SK-N-SH (cell line): ENCODE measurements around the gene ZCCHC7. TPM values are rescaled to one million over a fixed set of nuclear protein-coding genes. Genes with fewer than 3 reads are reported as not detected.

ENCODE experiments used
- CTCF ChIA-PET: fragments of 300-600, 350-600 bp; formaldehyde crosslinking; extraction: SDS; loops from one replicate; lab custom pipeline; 2021; lab: Yijun Ruan, JAX
- POLR2A ChIA-PET: fragments of 350-600 bp; sonication (Branson Sonifier 250); formaldehyde crosslinking; extraction: SDS; loops from one replicate; lab custom pipeline; 2020; ENCODE audit warnings: antibody characterized with exemption, inconsistent platforms; lab: Yijun Ruan, JAX
- DNase-seq: peaks from one replicate; pipeline ENCODE4 v3.0.0; 2012
- H2AFZ ChIP-seq: fragments of 200-600 bp; sonication (generic); 2 replicates; pipeline ENCODE4 v1.8.1; 2016; ENCODE audit warnings: antibody characterized with exemption, mild to moderate bottlenecking, low read depth
- H3F3A ChIP-seq: fragments of 200-600 bp; sonication (generic); replicated peaks from 2 replicates; pipeline ENCODE3; 2016; ENCODE audit warnings: antibody characterized with exemption, mild to moderate bottlenecking; ENCODE audit not compliant: insufficient read depth
- H3K27ac ChIP-seq, 2 experiments: fragments of 200-500 bp in 1 of 2; fragments of 200-600 bp in 1 of 2; sonication (Bioruptor generic) in 1 of 2; sonication (generic), shearing (Covaris generic) in 1 of 2; 2 replicates each; pipeline versions ENCODE4 v1.5.1 to v1.6.1; 2014 to 2016; ENCODE audit warnings: low read depth in 2 of 2, inconsistent platforms in 1 of 2, low read length in 1 of 2, mild to moderate bottlenecking in 1 of 2, mixed read lengths in 1 of 2
- H3K27me3 ChIP-seq: fragments of 200-600 bp; sonication (generic), shearing (Covaris generic); 2 replicates; pipeline ENCODE4 v1.6.1; 2016; ENCODE audit warnings: mixed run types; ENCODE audit not compliant: insufficient read depth
- H3K36me3 ChIP-seq, 2 experiments: fragments of 200-500 bp in 1 of 2; fragments of 200-600 bp in 1 of 2; sonication (Bioruptor generic) in 1 of 2; sonication (generic) in 1 of 2; replicated peaks in 1 of 2; 2 replicates each; pipeline versions ENCODE3 to v1.5.1; 2014 to 2016; ENCODE audit warnings: low read length in 1 of 2, mild to moderate bottlenecking in 1 of 2; ENCODE audit not compliant: insufficient read depth in 2 of 2, control insufficient read depth in 1 of 2
- H3K4me1 ChIP-seq, 2 experiments: fragments of 200-500 bp in 1 of 2; fragments of 200-600 bp in 1 of 2; sonication (Bioruptor generic) in 1 of 2; sonication (generic), shearing (Covaris generic) in 1 of 2; 2 replicates each; pipeline versions ENCODE4 v1.5.1 to v1.6.1; 2014 to 2016; ENCODE audit warnings: low read depth in 1 of 2, low read length in 1 of 2, mixed run types in 1 of 2; ENCODE audit not compliant: insufficient read depth in 2 of 2, control insufficient read depth in 1 of 2
- H3K4me2 ChIP-seq: fragments of 200-600 bp; sonication (generic), shearing (Covaris generic); 2 replicates; pipeline ENCODE4 v1.6.1; 2017; ENCODE audit warnings: mixed run types
- H3K4me3 ChIP-seq, 2 experiments: fragments of 200-500 bp in 1 of 2; fragments of 200-600 bp in 1 of 2; sonication (Bioruptor generic) in 1 of 2; sonication (generic), shearing (Covaris generic) in 1 of 2; 2 replicates each; pipeline versions ENCODE4 v1.5.1 to v1.8.1; 2014 to 2016; ENCODE audit warnings: low read depth in 2 of 2, inconsistent platforms in 1 of 2, low read length in 1 of 2, mild to moderate bottlenecking in 1 of 2, mixed read lengths in 1 of 2, moderate library complexity in 1 of 2
- H3K79me2 ChIP-seq: fragments of 200-600 bp; sonication (generic); 2 replicates; pipeline ENCODE4 v1.8.1; 2017; ENCODE audit warnings: mild to moderate bottlenecking; ENCODE audit not compliant: insufficient read depth
- H3K9ac ChIP-seq: fragments of 200-600 bp; sonication (generic); 2 replicates; pipeline ENCODE4 v1.6.1; 2017; ENCODE audit warnings: mixed run types
- H3K9me2 ChIP-seq: fragments of 200-600 bp; sonication (generic); 2 replicates; pipeline ENCODE4 v1.6.1; 2017; ENCODE audit warnings: mixed run types
- H3K9me3 ChIP-seq: fragments of 200-600 bp; sonication (generic); 2 replicates; pipeline ENCODE4 v1.6.1; 2017; ENCODE audit warnings: mixed run types, mild to moderate bottlenecking, moderate library complexity
- H4K20me1 ChIP-seq: fragments of 200-600 bp; sonication (generic); 2 replicates; pipeline ENCODE4 v1.6.1; 2017; ENCODE audit warnings: mild to moderate bottlenecking, mixed run types; ENCODE audit not compliant: insufficient read depth
- ELF1 ChIP-seq: IDR thresholded peaks from 2 replicates; pipeline ENCODE4 v1.4.0; 2012
- EP300 ChIP-seq, 2 experiments: IDR thresholded peaks; 2 replicates each; pipeline versions ENCODE4 v1.4.0 to v1.6.1; 2012; ENCODE audit warnings: borderline replicate concordance in 1 of 2, low read depth in 1 of 2, low read length in 1 of 2
- FOSL2 ChIP-seq: IDR thresholded peaks from 2 replicates; pipeline ENCODE4 v1.4.0; 2012; ENCODE audit warnings: low read depth, mild to moderate bottlenecking, moderate library complexity, borderline replicate concordance
- FOXJ3 ChIP-seq: sonication (generic); formaldehyde crosslinking; IDR thresholded peaks from 2 replicates; pipeline ENCODE4 v1.5.1; 2020; ENCODE audit warnings: mild to moderate bottlenecking, missing genetic modification reagents
- JUND ChIP-seq: IDR thresholded peaks from 2 replicates; pipeline ENCODE4 v1.4.0; 2012
- NFIC ChIP-seq: IDR thresholded peaks from 2 replicates; pipeline ENCODE4 v1.4.0; 2012; ENCODE audit warnings: borderline replicate concordance
- POLR2AphosphoS5 ChIP-seq: IDR thresholded peaks from 2 replicates; pipeline ENCODE4 v1.6.1; 2012; ENCODE audit warnings: low read depth, low read length
- RAD21 ChIP-seq: IDR thresholded peaks from 2 replicates; pipeline ENCODE4 v1.6.1; 2012; ENCODE audit warnings: mild to moderate bottlenecking, low read length
- RCOR1 ChIP-seq: fragments of 150-350 bp; IDR thresholded peaks from 2 replicates; pipeline ENCODE4 v1.6.1; 2017; ENCODE audit warnings: antibody characterized with exemption, low read length
- RFX5 ChIP-seq: IDR thresholded peaks from 2 replicates; pipeline ENCODE4 v1.6.1; 2012; ENCODE audit warnings: mild to moderate bottlenecking, improper control_type of control experiment, low read length
- RXRA ChIP-seq: IDR thresholded peaks from 2 replicates; pipeline ENCODE4 v1.4.0; 2012; ENCODE audit warnings: low read depth, mild to moderate bottlenecking, borderline replicate concordance
- SIN3A ChIP-seq: IDR thresholded peaks from 2 replicates; pipeline ENCODE4 v1.6.1; 2012; ENCODE audit warnings: low read depth, mild to moderate bottlenecking, low read length, moderate library complexity, borderline replicate concordance
- TCF12 ChIP-seq: IDR thresholded peaks from 2 replicates; pipeline ENCODE4 v1.4.0; 2012
- WGBS: methylation state at CpG from one replicate; pipeline ENCODE4 v1.1.6; 2017; ENCODE audit warnings: low lambda C conversion rate; 5-methylcytosine and 5-hydroxymethylcytosine counted together
- polyA plus RNA-seq, 3 experiments: library from polyadenylated mRNA; depleted of rRNA; stranded (reverse); fragments of >200 nt; gene quantifications; 2 replicates each; pipeline ENCODE4 v1.2.3, GENCODE V29; 2012
- TF ChIP-seq, protein P1 (sequence below): IDR thresholded peaks from 2 replicates; pipeline ENCODE4 v1.4.0; 2012; ENCODE audit warnings: low read depth
- TF ChIP-seq, protein P2 (sequence below): IDR thresholded peaks from 2 replicates; pipeline ENCODE4 v1.6.1; 2012; ENCODE audit warnings: mild to moderate bottlenecking, low read depth, low read length, moderate library complexity

The ZCCHC7 gene
- polyA plus RNA-seq, 1 of the 3 experiments (the other 2 are of a cell fraction), result 12.6 TPM

DNA sequence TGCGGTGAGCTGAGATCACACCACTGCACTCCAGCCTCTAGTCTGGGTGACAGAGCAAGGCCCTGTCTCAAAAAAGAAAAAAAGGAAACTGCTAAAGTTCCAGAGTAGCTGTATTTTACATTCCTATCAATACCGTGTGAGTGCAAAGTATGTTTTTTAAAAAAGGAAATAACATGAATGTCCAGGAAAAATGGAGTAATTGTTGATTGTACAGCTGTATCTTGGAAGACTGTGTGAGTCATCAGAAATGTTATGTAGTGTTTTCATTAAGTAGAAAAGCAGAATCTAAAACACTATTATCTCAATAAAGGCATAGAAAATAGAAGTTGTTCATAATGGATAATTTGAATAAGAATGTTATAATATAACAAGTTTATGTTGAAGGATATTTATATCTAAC, 53.9 kb downstream of the ZCCHC7 start:
- Histone ChIP-seq H3K9me2 (no peaks in the 10 kb centered on the region), H4K20me1 (no peaks in the 10 kb centered on the region), H3K27ac (peak overlapping the region in 1 of 2 experiments; percentile 63; a peak in 2 of 4 replicates), H3K9ac (no peak overlapping the region), H3F3A (peaks cover 13% of the 10 kb centered on the region), H3K36me3 (peaks cover 2 to 5% of the 10 kb centered on the region in 2 experiments), H3K4me1 (no peaks in the 10 kb centered on the region), H3K27me3 (no peaks in the 10 kb centered on the region), H3K4me3 (no peak overlapping the region), H2AFZ (no peak overlapping the region), H3K4me2 (no peak overlapping the region), H3K79me2 (peaks cover 23% of the 10 kb centered on the region), H3K9me3 (no peaks in the 10 kb centered on the region)
- CTCF ChIA-PET, result no interaction called here
- 0 out of 2 replicates have a peak, but pooled peaks have one; percentile 24 for TF ChIP-seq JUND
- no peak for TF ChIP-seq ELF1
- POLR2A ChIA-PET, result no interaction called here
- 62% methylated on average over 2 of the region's 2 CpGs for WGBS
- DNase-seq, result no peak

- no peaks in the 10 kb centered on the region for H4K20me1 ChIP-seq
- DNase-seq, result no peak
- peaks cover 19% of the 10 kb centered on the region for H3F3A ChIP-seq
- H3K9ac ChIP-seq, result no peak overlapping the region
- WGBS, result 97% methylated on average over 2 of the region's 2 CpGs
- POLR2A ChIA-PET, result no interaction called here
- TF ChIP-seq EP300 (IDR thresholded peaks at IDR 0.05; ENCODE audit: borderline replicate concordance in 1 of 2, low read depth in 1 of 2, low read length in 1 of 2) (no peak), RXRA (no peak), FOXJ3 (CRISPR knock-in tag) (no peak), SIN3A (no peak), RAD21 (no peak), NFIC (no peak), POLR2AphosphoS5 (no peak), JUND (no peak), RFX5 (no peak), TCF12 (no peak), FOSL2 (no peak), RCOR1 (no peak)
- TF ChIP-seq, protein P1, sequence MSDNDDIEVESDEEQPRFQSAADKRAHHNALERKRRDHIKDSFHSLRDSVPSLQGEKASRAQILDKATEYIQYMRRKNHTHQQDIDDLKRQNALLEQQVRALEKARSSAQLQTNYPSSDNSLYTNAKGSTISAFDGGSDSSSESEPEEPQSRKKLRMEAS, result no peak
- CTCF ChIA-PET, result interaction anchor here (1.0 kb wide), 1 partner anchor 14 kb away, joined by 3 read pairs; no protein-coding TSS in a partner anchor
- H3K36me3 ChIP-seq, result peaks cover 4 to 17% of the 10 kb centered on the region in 2 experiments
- H3K9me2 ChIP-seq, result no peaks in the 10 kb centered on the region
- H2AFZ ChIP-seq, result no peak overlapping the region
- 0 out of 2 replicates have a peak, but pooled peaks cover 4% of the 10 kb centered on the region for H3K9me3 ChIP-seq
- H3K4me3 ChIP-seq, result no peak overlapping the region
- no peak overlapping the region for H3K4me2 ChIP-seq
- H3K27me3 ChIP-seq, result no peaks in the 10 kb centered on the region
- H3K27ac ChIP-seq, result no peak overlapping the region
- no peaks in the 10 kb centered on the region for H3K4me1 ChIP-seq
- H3K79me2 ChIP-seq, result peaks cover 27% of the 10 kb centered on the region
Measured at GRCh38 chr9:37178742-37179141, 58.4 kb downstream of the ZCCHC7 start.

- no peak overlapping the region for H3K9ac ChIP-seq
- H3K27ac ChIP-seq, result no peak overlapping the region
- H2AFZ ChIP-seq, result no peak overlapping the region
- CTCF ChIA-PET, result interaction anchor here (0.6 to 1.3 kb wide), 3 partner anchors 9 to 17 kb away, joined by 3 to 5 read pairs (median 4); no protein-coding TSS in a partner anchor
- peaks cover 14% of the 10 kb centered on the region for H3F3A ChIP-seq
- DNase-seq, result no peak
- peaks cover 35% of the 10 kb centered on the region for H3K79me2 ChIP-seq
- H3K36me3 ChIP-seq, result peaks cover 4 to 17% of the 10 kb centered on the region in 2 experiments
- H3K27me3 ChIP-seq, result no peaks in the 10 kb centered on the region
- 88% methylated on average over 3 of the region's 3 CpGs for WGBS
- no peak for TF ChIP-seq TCF12
- TF ChIP-seq JUND, result no peak
- TF ChIP-seq, protein P2, sequence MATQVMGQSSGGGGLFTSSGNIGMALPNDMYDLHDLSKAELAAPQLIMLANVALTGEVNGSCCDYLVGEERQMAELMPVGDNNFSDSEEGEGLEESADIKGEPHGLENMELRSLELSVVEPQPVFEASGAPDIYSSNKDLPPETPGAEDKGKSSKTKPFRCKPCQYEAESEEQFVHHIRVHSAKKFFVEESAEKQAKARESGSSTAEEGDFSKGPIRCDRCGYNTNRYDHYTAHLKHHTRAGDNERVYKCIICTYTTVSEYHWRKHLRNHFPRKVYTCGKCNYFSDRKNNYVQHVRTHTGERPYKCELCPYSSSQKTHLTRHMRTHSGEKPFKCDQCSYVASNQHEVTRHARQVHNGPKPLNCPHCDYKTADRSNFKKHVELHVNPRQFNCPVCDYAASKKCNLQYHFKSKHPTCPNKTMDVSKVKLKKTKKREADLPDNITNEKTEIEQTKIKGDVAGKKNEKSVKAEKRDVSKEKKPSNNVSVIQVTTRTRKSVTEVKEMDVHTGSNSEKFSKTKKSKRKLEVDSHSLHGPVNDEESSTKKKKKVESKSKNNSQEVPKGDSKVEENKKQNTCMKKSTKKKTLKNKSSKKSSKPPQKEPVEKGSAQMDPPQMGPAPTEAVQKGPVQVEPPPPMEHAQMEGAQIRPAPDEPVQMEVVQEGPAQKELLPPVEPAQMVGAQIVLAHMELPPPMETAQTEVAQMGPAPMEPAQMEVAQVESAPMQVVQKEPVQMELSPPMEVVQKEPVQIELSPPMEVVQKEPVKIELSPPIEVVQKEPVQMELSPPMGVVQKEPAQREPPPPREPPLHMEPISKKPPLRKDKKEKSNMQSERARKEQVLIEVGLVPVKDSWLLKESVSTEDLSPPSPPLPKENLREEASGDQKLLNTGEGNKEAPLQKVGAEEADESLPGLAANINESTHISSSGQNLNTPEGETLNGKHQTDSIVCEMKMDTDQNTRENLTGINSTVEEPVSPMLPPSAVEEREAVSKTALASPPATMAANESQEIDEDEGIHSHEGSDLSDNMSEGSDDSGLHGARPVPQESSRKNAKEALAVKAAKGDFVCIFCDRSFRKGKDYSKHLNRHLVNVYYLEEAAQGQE, result no peak
- TF ChIP-seq, all 33 proteins: peak for 0
- no peaks in the 10 kb centered on the region for H3K9me2 ChIP-seq
- H4K20me1 ChIP-seq, result no peaks in the 10 kb centered on the region
- no peak overlapping the region for H3K4me3 ChIP-seq
- POLR2A ChIA-PET, result no interaction called here
- 0 out of 2 replicates have a peak, but pooled peaks cover 4% of the 10 kb centered on the region for H3K9me3 ChIP-seq
- no peak overlapping the region for H3K4me2 ChIP-seq
- H3K4me1 ChIP-seq, result no peaks in the 10 kb centered on the region
Measured at GRCh38 chr9:37179576-37179975, 59.2 kb downstream of the ZCCHC7 start.
